Erythroblast (primary cell): ENCODE data around the gene EHMT1.

Experiments
- GATA1 ChIP-seq: IDR thresholded peaks from 2 replicates; pipeline ENCODE4 v1.6.1; 2011; ENCODE audit warnings: low read depth, mild to moderate bottlenecking, control low read depth, low read length, moderate library complexity
- POLR2A ChIP-seq: IDR thresholded peaks from 2 replicates; pipeline ENCODE4 v1.6.1; 2011; ENCODE audit warnings: mild to moderate bottlenecking, low read length

GRCh38 chr9:137673886-137674285 is 55.1 kb downstream of the EHMT1 start:
- TF ChIP-seq POLR2A (no peak), GATA1 (no peak)
